NB4 (cell line): ENCODE data around the gene BMAL1.

Source experiments
- POLR2A ChIP-seq: IDR thresholded peaks from 2 replicates; pipeline ENCODE4 v1.6.1; 2011; ENCODE audit warnings: mild to moderate bottlenecking; ENCODE audit not compliant: insufficient read length; ENCODE audit errors: extremely low read depth
- TF ChIP-seq, protein P1 (sequence below): IDR thresholded peaks from one replicate; pipeline ENCODE4 v1.5.1; 2012; ENCODE audit warnings: low read depth, low read length
- TF ChIP-seq, protein P2 (sequence below): IDR thresholded peaks from 2 replicates; pipeline ENCODE4 v1.6.1; 2011; ENCODE audit warnings: low read depth, low read length

GRCh38 chr11:13279487-13279834 lies 1.9 kb downstream of the BMAL1 start:
- TF ChIP-seq, protein P1, sequence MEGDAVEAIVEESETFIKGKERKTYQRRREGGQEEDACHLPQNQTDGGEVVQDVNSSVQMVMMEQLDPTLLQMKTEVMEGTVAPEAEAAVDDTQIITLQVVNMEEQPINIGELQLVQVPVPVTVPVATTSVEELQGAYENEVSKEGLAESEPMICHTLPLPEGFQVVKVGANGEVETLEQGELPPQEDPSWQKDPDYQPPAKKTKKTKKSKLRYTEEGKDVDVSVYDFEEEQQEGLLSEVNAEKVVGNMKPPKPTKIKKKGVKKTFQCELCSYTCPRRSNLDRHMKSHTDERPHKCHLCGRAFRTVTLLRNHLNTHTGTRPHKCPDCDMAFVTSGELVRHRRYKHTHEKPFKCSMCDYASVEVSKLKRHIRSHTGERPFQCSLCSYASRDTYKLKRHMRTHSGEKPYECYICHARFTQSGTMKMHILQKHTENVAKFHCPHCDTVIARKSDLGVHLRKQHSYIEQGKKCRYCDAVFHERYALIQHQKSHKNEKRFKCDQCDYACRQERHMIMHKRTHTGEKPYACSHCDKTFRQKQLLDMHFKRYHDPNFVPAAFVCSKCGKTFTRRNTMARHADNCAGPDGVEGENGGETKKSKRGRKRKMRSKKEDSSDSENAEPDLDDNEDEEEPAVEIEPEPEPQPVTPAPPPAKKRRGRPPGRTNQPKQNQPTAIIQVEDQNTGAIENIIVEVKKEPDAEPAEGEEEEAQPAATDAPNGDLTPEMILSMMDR, result no peak
- TF ChIP-seq POLR2A, result no peak
- TF ChIP-seq, protein P2, sequence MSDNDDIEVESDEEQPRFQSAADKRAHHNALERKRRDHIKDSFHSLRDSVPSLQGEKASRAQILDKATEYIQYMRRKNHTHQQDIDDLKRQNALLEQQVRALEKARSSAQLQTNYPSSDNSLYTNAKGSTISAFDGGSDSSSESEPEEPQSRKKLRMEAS, result no peak
